B cell (primary cell): Measurements from ENCODE around the gene PCNX3. TPM values are rescaled to one million over a fixed set of nuclear protein-coding genes. Genes with fewer than 3 reads are reported as not detected.

ENCODE experiments used
- ATAC-seq: fragments of 200-7000 bp; cut with Tn5 transposase; one replicate; pipeline ENCODE4 v1.10.0; 2021; ENCODE audit warnings: low read depth, mild to moderate bottlenecking, moderate number of reproducible peaks, moderate library complexity
- CTCF ChIA-PET: fragments of 350-600 bp; sonication (Branson Sonifier 250); formaldehyde crosslinking; loops from one replicate; lab custom pipeline; 2021; ENCODE audit warnings: antibody characterized with exemption, inconsistent platforms; lab: Charles Lee
- POLR2A ChIA-PET: fragments of 350-600 bp; sonication (Branson Sonifier 250); formaldehyde crosslinking; loops from one replicate; lab custom pipeline; 2021; ENCODE audit warnings: antibody characterized with exemption; lab: Charles Lee
- DNase-seq: peaks from one replicate; pipeline ENCODE4 v3.0.0; 2013
- H2AFZ ChIP-seq: 2 replicates; pipeline ENCODE4 v1.6.1; 2012; ENCODE audit warnings: mild to moderate bottlenecking, low read depth, low read length; ENCODE audit not compliant: insufficient read depth, poor library complexity, severe bottlenecking
- H3K27ac ChIP-seq, 2 donors: 1 replicate in 1 of 2; 2 replicates in 1 of 2; pipeline ENCODE4 v1.5.1; 2012 to 2013; ENCODE audit warnings: low read length in 2 of 2, mild to moderate bottlenecking in 2 of 2, moderate library complexity in 1 of 2
- H3K27me3 ChIP-seq, 4 experiments: fragments of 200-600 bp in 1 of 4; sonication (generic) in 1 of 4; replicated peaks in 1 of 4; 1 replicate in 2 of 4; 2 replicates in 2 of 4; pipeline versions ENCODE4 v1.6.1 to v1.7.0; 2013 to 2016; ENCODE audit warnings: low read length in 3 of 4, mild to moderate bottlenecking in 2 of 4, mixed read lengths in 1 of 4, moderate library complexity in 1 of 4; ENCODE audit not compliant: insufficient read depth in 4 of 4, control insufficient read depth in 3 of 4; ENCODE audit errors: control extremely low read depth in 1 of 4
- H3K36me3 ChIP-seq, 2 experiments: replicated peaks in 1 of 2; 1 replicate in 1 of 2; 2 replicates in 1 of 2; pipeline versions ENCODE4 v1.6.1 to v1.7.1; 2013; ENCODE audit warnings: low read length in 1 of 2; ENCODE audit not compliant: insufficient read depth in 2 of 2, control insufficient read depth in 1 of 2; ENCODE audit errors: control extremely low read depth in 1 of 2, extremely low read depth in 1 of 2
- H3K4me1 ChIP-seq, 2 donors: fragments of 200-600 bp in 1 of 2; sonication (generic) in 1 of 2; 1 replicate in 1 of 2; 2 replicates in 1 of 2; pipeline versions ENCODE4 v1.5.1 to v1.6.1; 2013 to 2017; ENCODE audit warnings: low read length in 2 of 2; ENCODE audit not compliant: control insufficient read depth in 2 of 2, insufficient read depth in 2 of 2
- H3K4me2 ChIP-seq: replicated peaks from 2 replicates; pipeline ENCODE3; 2012; ENCODE audit warnings: mild to moderate bottlenecking, low read depth, low read length; ENCODE audit not compliant: poor library complexity, severe bottlenecking
- H3K4me3 ChIP-seq, 5 experiments: fragments of 200-600 bp in 1 of 5; sonication (generic) in 1 of 5; 1 replicate in 3 of 5; 2 replicates in 2 of 5; pipeline versions ENCODE4 v1.5.1 to v1.7.0; 2011 to 2016; ENCODE audit warnings: low read length in 4 of 5, mild to moderate bottlenecking in 4 of 5, low read depth in 2 of 5, control low read depth in 1 of 5, moderate library complexity in 1 of 5; ENCODE audit not compliant: insufficient read depth in 1 of 5; ENCODE audit errors: control extremely low read depth in 1 of 5, extremely low read depth in 1 of 5
- H3K79me2 ChIP-seq: fragments of 200-600 bp; sonication (generic); one replicate; pipeline ENCODE4 v1.6.0; 2016; ENCODE audit warnings: low read length; ENCODE audit not compliant: control insufficient read depth, insufficient read depth
- H3K9ac ChIP-seq: fragments of 200-600 bp; sonication (generic); 2 replicates; pipeline ENCODE4 v1.6.1; 2017; ENCODE audit warnings: mild to moderate bottlenecking, low read length, moderate library complexity
- H3K9me3 ChIP-seq, 3 donors: one replicate each; pipeline versions ENCODE4 v1.6.1 to v1.7.1; 2013; ENCODE audit warnings: low read length in 2 of 3; ENCODE audit not compliant: control insufficient read depth in 2 of 3, insufficient read depth in 1 of 3; ENCODE audit errors: control extremely low read depth in 1 of 3
- H4K20me1 ChIP-seq: 2 replicates; pipeline ENCODE4 v1.6.0; 2012; ENCODE audit warnings: mild to moderate bottlenecking, low read length; ENCODE audit not compliant: insufficient read depth, control insufficient read depth, poor library complexity, severe bottlenecking
- H3K27ac Mint-ChIP-seq: one replicate; pipeline ENCODE4 v1.8.0; 2021; ENCODE audit warnings: mixed read lengths
- H3K27me3 Mint-ChIP-seq: one replicate; pipeline ENCODE4 v1.8.0; 2021; ENCODE audit warnings: mixed read lengths
- H3K4me1 Mint-ChIP-seq: one replicate; pipeline ENCODE4 v1.8.0; 2021; ENCODE audit warnings: mixed read lengths
- H3K4me3 Mint-ChIP-seq: one replicate; pipeline ENCODE4 v1.8.0; 2021; ENCODE audit warnings: mixed read lengths
- H3K9me3 Mint-ChIP-seq: one replicate; pipeline ENCODE4 v1.8.0; 2022; ENCODE audit warnings: mixed read lengths; ENCODE audit not compliant: insufficient read depth
- EZH2 ChIP-seq: IDR thresholded peaks from 2 replicates; pipeline ENCODE4 v1.6.1; 2012; ENCODE audit warnings: borderline replicate concordance, low read depth, mild to moderate bottlenecking, moderate library complexity, low read length; ENCODE audit not compliant: insufficient read depth, poor library complexity, severe bottlenecking
- WGBS: methylation state at CpG from one replicate; pipeline ENCODE4 v1.1.5; 2013; ENCODE audit warnings: missing lambda C conversion rate; ENCODE audit not compliant: insufficient coverage; 5-methylcytosine and 5-hydroxymethylcytosine counted together
- intact Hi-C: fragments of 100-400 bp; cut with micrococcal nuclease; formaldehyde crosslinking; loops from one replicate; pipeline ENCODE4 v1.10.0; 2022
- polyA plus RNA-seq: library from polyadenylated mRNA; depleted of rRNA; stranded (reverse); fragments of >200 nt; gene quantifications from 2 replicates; pipeline ENCODE4 v1.2.3, GENCODE V29; 2012
- total RNA-seq, 2 donors: library from RNA; stranded (reverse); fragments of 120-200 nt in 1 of 2; gene quantifications; 1 replicate in 1 of 2; 2 replicates in 1 of 2; pipeline versions ENCODE4 v1.2.3 to v1.2.4, GENCODE V29; 2013 to 2022
- TF ChIP-seq, protein P1 (sequence below): fragments of 200-600 bp; IDR thresholded peaks from one replicate; pipeline ENCODE4 v1.8.0; 2022; ENCODE audit warnings: antibody characterized with exemption, mild to moderate bottlenecking

Gene PCNX3
- total and polyA plus RNA-seq, 2 donors (not counting 1 experiment from before 2014, with no cell fraction given): 61.5 to 62.8 TPM

DNA sequence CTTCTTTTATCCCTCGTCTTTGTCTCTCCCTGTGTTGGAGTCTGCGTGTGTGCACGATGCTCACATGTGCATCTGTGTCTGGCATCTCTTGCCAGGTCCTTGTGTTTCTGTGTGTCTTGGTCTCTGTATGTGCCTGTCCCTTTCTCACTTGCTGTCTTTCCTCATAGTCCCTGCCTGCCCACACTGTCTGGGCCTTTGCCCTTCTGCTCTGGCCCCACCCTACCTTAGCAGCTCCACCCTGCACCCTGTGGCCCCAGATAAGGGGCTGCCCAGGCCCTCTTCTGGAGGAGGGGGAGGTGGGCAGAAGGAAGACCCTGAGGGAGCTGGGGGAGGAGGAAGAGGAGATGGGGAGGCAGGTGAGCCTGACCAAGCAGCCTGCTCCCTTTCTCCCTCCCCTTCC, 36.9 kb upstream of the PCNX3 start:
- peaks cover 18 to 37% of the 10 kb centered on the region in 2 donors for H3K4me1 ChIP-seq
- H4K20me1 ChIP-seq: peaks cover 18% of the 10 kb centered on the region
- TF ChIP-seq, protein P1, sequence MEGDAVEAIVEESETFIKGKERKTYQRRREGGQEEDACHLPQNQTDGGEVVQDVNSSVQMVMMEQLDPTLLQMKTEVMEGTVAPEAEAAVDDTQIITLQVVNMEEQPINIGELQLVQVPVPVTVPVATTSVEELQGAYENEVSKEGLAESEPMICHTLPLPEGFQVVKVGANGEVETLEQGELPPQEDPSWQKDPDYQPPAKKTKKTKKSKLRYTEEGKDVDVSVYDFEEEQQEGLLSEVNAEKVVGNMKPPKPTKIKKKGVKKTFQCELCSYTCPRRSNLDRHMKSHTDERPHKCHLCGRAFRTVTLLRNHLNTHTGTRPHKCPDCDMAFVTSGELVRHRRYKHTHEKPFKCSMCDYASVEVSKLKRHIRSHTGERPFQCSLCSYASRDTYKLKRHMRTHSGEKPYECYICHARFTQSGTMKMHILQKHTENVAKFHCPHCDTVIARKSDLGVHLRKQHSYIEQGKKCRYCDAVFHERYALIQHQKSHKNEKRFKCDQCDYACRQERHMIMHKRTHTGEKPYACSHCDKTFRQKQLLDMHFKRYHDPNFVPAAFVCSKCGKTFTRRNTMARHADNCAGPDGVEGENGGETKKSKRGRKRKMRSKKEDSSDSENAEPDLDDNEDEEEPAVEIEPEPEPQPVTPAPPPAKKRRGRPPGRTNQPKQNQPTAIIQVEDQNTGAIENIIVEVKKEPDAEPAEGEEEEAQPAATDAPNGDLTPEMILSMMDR: no peak
- TF ChIP-seq EZH2: no peak
- intact Hi-C loops: loop anchor here (10.0 kb wide), 1 partner anchor 834 kb away; the partner anchor contains the start of gene RASGRP2
- peaks cover 8% of the 10 kb centered on the region for H3K79me2 ChIP-seq
- Mint-ChIP-seq H3K4me3 (peak overlapping the region; percentile 71), H3K27me3 (no peaks in the 10 kb centered on the region), H3K4me1 (peaks cover 40% of the 10 kb centered on the region), H3K27ac (peak overlapping the region; percentile 96), H3K9me3 (no peaks in the 10 kb centered on the region)
- WGBS: 100% methylated on average over 2 of the region's 3 CpGs
- ATAC-seq (no peak), DNase-seq (no peak)
- H3K9me3 ChIP-seq: no peaks in the 10 kb centered on the region
- ChIA-PET CTCF (interaction anchor here (5.5 kb wide), 1 partner anchor 10 kb away, joined by 97 read pairs; no protein-coding TSS in a partner anchor), POLR2A (no interaction called here)
- H3K27me3 ChIP-seq: no peaks in the 10 kb centered on the region
- peaks cover 6 to 41% of the 10 kb centered on the region in 2 experiments for H3K36me3 ChIP-seq
- no peak overlapping the region for H2AFZ ChIP-seq
- H3K4me3 ChIP-seq: no peak overlapping the region
- no peak overlapping the region for H3K9ac ChIP-seq
- peak overlapping the region in 1 of 2 donors; percentile 94 for H3K27ac ChIP-seq
- H3K4me2 ChIP-seq: no peak overlapping the region

DNA sequence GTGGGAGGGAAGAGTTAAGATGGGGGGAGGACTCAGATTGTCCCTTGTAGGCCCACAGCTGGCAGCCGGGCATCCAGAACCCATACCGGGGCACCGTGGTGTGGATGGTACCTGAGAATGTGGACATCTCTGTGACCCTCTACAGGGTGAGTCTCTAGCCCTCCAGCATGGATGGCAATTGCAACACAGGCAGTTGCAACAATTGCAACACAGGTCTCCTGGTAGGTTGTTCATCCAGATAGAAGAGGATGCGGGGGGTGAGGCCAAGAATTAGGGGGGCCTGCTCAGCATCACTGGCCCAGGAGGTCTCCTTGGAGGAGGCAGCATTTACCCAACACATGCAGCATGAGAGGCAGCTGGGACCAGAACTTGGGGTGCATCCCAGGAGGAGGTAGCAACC, 36.3 kb upstream of the PCNX3 start:
- Histone ChIP-seq H2AFZ (no peak overlapping the region), H3K27me3 (no peaks in the 10 kb centered on the region), H3K4me2 (no peak overlapping the region), H3K9me3 (no peaks in the 10 kb centered on the region), H3K27ac (peak overlapping the region in 1 of 2 donors; percentile 94), H4K20me1 (peaks cover 15% of the 10 kb centered on the region), H3K9ac (no peak overlapping the region), H3K4me1 (peaks cover 16 to 34% of the 10 kb centered on the region in 2 donors), H3K4me3 (no peak overlapping the region), H3K79me2 (peaks cover 8% of the 10 kb centered on the region), H3K36me3 (peaks cover 6 to 47% of the 10 kb centered on the region in 2 experiments)
- ChIA-PET POLR2A (no interaction called here), CTCF (interaction anchor here (0.6 to 5.5 kb wide), 3 partner anchors 9 to 1947 kb away, joined by 3 to 97 read pairs (median 3); no protein-coding TSS in a partner anchor)
- WGBS: 93% methylated on average over 4 of the region's 4 CpGs
- intact Hi-C loops: loop anchor here (10.0 kb wide), 1 partner anchor 834 kb away; the partner anchor contains the start of gene RASGRP2
- DNase-seq (no peak), ATAC-seq (no peak)
- peak overlapping the region; percentile 26 for H3K27ac Mint-ChIP-seq
- TF ChIP-seq, protein P1: no peak
- TF ChIP-seq EZH2: no peak
- H3K9me3 Mint-ChIP-seq: no peaks in the 10 kb centered on the region
- peaks cover 37% of the 10 kb centered on the region for H3K4me1 Mint-ChIP-seq
- H3K4me3 Mint-ChIP-seq: no peak overlapping the region
- no peaks in the 10 kb centered on the region for H3K27me3 Mint-ChIP-seq
